NT2/D1 (cell line): ENCODE results near the gene PEX10.

Source experiments
- SUZ12 ChIP-seq: IDR thresholded peaks from 2 replicates; pipeline ENCODE4 v1.6.1; 2011; ENCODE audit not compliant: insufficient read length, insufficient read depth; ENCODE audit errors: extremely low read depth
- ZNF274 ChIP-seq: IDR thresholded peaks from 2 replicates; pipeline ENCODE4 v1.6.1; 2011; ENCODE audit warnings: mild to moderate bottlenecking, low read depth, low read length

DNA sequence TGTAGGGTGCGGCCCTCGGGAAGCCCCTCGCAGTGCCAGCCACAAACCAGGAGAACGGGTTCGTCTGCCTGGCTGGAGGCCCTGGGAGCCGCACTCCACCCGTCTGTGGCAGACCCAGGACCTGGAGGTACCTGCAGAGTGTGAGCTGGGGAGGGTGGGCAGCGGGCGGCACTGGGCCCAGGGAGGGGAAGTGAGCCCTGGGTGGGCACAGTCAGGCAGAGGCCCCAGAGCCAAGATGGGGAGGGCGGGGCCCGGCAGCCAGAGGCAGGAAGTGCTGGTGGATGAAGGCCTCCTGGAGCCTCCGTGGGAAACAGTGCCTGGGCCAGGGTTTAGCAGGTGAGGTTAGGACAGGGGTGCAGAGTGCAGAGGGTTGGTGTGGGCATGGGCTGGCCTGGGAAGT, 4.0 kb upstream of the PEX10 start:
- TF ChIP-seq ZNF274 = no peak
- TF ChIP-seq SUZ12 = no peak
